PC-9 (cell line): Measurements from ENCODE around the gene SHROOM2. TPM values are rescaled to one million over a fixed set of nuclear protein-coding genes. Genes with fewer than 3 reads are reported as not detected.

Source experiments
- BruUV-seq: library from RNA; stranded (reverse); fragments of 400-500 nt; replicated peaks from 2 replicates; lab custom pipeline; 2021; lab: Mats Ljungman, UMichigan
- CTCF ChIA-PET: fragments of 300-600 bp; sonication (Branson Sonifier 250); formaldehyde crosslinking; loops from one replicate; lab custom pipeline; 2022; ENCODE audit warnings: antibody characterized with exemption; lab: Charles Lee
- POLR2A ChIA-PET: fragments of 300-600 bp; sonication (Branson Sonifier 250); formaldehyde crosslinking; loops from one replicate; lab custom pipeline; 2022; ENCODE audit warnings: antibody characterized with exemption; ENCODE audit not compliant: unreplicated experiment; lab: Charles Lee
- DNase-seq, 2 experiments: peaks; one replicate each; pipeline versions ENCODE4 v3.0.0 to v3.0.0-alpha.2; 2015 to 2022; ENCODE audit warnings: mixed read lengths in 1 of 2
- H2AFZ ChIP-seq: fragments of 200-600 bp; sonication (generic); 2 replicates; pipeline ENCODE4 v1.8.1; 2017; ENCODE audit warnings: antibody characterized with exemption
- H3F3A ChIP-seq: fragments of 200-600 bp; sonication (generic); 2 replicates; pipeline ENCODE4 v1.8.1; 2017; ENCODE audit warnings: antibody characterized with exemption, mild to moderate bottlenecking, low read depth; ENCODE audit not compliant: insufficient read depth
- H3K27ac ChIP-seq: fragments of 200-600 bp; sonication (generic); 2 replicates; pipeline ENCODE4 v1.6.1; 2016; ENCODE audit warnings: mixed run types
- H3K27me3 ChIP-seq: fragments of 200-600 bp; sonication (generic); 2 replicates; pipeline ENCODE4 v1.6.1; 2016; ENCODE audit warnings: low read depth, mixed run types; ENCODE audit not compliant: insufficient read depth
- H3K36me3 ChIP-seq: fragments of 200-600 bp; sonication (generic); 2 replicates; pipeline ENCODE4 v1.6.1; 2016; ENCODE audit warnings: low read depth, mixed run types
- H3K4me1 ChIP-seq: fragments of 200-600 bp; sonication (generic); replicated peaks from 2 replicates; pipeline ENCODE4 v1.6.1; 2016; ENCODE audit warnings: mixed run types; ENCODE audit not compliant: insufficient read depth
- H3K4me2 ChIP-seq: fragments of 200-600 bp; sonication (generic); 2 replicates; pipeline ENCODE4 v1.6.1; 2017; ENCODE audit warnings: mixed run types
- H3K4me3 ChIP-seq: fragments of 200-600 bp; sonication (generic); 2 replicates; pipeline ENCODE4 v1.6.1; 2016; ENCODE audit warnings: mixed run types
- H3K79me2 ChIP-seq: fragments of 200-600 bp; sonication (generic); 2 replicates; pipeline ENCODE4 v1.6.1; 2017; ENCODE audit warnings: low read depth, mixed run types
- H3K9me2 ChIP-seq: fragments of 200-600 bp; sonication (generic); 2 replicates; pipeline ENCODE4 v1.8.1; 2017; ENCODE audit warnings: mild to moderate bottlenecking; ENCODE audit not compliant: insufficient read depth
- H3K9me3 ChIP-seq: fragments of 200-600 bp; sonication (generic); 2 replicates; pipeline ENCODE4 v1.8.1; 2016; ENCODE audit warnings: low read depth; ENCODE audit not compliant: insufficient read depth
- H4K20me1 ChIP-seq: fragments of 200-600 bp; sonication (generic); 2 replicates; pipeline ENCODE4 v1.8.1; 2017; ENCODE audit not compliant: insufficient read depth
- EZH2 ChIP-seq: fragments of 200-600 bp; sonication (generic); IDR thresholded peaks from 2 replicates; pipeline ENCODE4 v1.8.0; 2017; ENCODE audit warnings: antibody characterized with exemption, low read depth
- intact Hi-C: fragments of 100-400 bp; cut with micrococcal nuclease; formaldehyde crosslinking; loops from one replicate; pipeline ENCODE4 v1.10.0; 2022; ENCODE audit not compliant: unreplicated experiment
- total RNA-seq: library from RNA; stranded (reverse); gene quantifications from 2 replicates; pipeline ENCODE4 v1.2.3, GENCODE V29; 2021
- TF ChIP-seq, protein P1 (sequence below): fragments of 200-600 bp; sonication (generic); conservative IDR thresholded peaks from 2 replicates; pipeline ENCODE4 v1.6.1; 2017; ENCODE audit warnings: mixed run types, antibody characterized with exemption, mild to moderate bottlenecking, moderate library complexity

Gene SHROOM2
- total RNA-seq, 1 experiment from 2014 or later, result 0.17 TPM

DNA sequence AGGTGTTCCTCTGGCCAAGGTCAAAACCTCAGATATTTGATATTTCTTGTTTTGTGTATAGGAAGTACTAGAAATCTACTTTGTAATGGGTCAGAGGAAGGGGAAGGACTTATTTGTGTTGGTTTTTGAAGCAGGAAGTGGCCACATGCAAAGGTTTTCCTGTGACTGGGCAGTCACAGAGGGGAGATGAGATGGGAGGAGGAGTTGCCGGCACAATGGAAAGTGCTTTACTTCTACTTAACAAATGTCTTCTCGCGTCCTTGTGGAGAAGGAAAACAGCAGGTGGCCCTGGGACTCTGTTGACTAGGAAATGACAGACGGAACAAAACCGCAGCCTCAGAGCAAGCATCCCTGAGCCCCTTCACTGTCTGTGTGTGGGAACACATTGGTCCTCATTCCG, 46.6 kb downstream of the SHROOM2 start:
- POLR2A ChIA-PET, result no interaction called here
- Histone ChIP-seq H3K4me2 (no peak overlapping the region), H2AFZ (no peak overlapping the region), H3K27me3 (no peaks in the 10 kb centered on the region), H3F3A (peaks cover 5% of the 10 kb centered on the region), H3K9me2 (no peaks in the 10 kb centered on the region), H3K9me3 (no peaks in the 10 kb centered on the region), H3K27ac (no peak overlapping the region), H3K36me3 (no peaks in the 10 kb centered on the region), H4K20me1 (no peaks in the 10 kb centered on the region), H3K4me3 (no peak overlapping the region), H3K79me2 (no peaks in the 10 kb centered on the region), H3K4me1 (peaks cover 8% of the 10 kb centered on the region)
- CTCF ChIA-PET, result no interaction called here
- intact Hi-C loops, result no loop called here
- no peak for TF ChIP-seq EZH2
- TF ChIP-seq, protein P1, sequence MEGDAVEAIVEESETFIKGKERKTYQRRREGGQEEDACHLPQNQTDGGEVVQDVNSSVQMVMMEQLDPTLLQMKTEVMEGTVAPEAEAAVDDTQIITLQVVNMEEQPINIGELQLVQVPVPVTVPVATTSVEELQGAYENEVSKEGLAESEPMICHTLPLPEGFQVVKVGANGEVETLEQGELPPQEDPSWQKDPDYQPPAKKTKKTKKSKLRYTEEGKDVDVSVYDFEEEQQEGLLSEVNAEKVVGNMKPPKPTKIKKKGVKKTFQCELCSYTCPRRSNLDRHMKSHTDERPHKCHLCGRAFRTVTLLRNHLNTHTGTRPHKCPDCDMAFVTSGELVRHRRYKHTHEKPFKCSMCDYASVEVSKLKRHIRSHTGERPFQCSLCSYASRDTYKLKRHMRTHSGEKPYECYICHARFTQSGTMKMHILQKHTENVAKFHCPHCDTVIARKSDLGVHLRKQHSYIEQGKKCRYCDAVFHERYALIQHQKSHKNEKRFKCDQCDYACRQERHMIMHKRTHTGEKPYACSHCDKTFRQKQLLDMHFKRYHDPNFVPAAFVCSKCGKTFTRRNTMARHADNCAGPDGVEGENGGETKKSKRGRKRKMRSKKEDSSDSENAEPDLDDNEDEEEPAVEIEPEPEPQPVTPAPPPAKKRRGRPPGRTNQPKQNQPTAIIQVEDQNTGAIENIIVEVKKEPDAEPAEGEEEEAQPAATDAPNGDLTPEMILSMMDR, result no peak
- DNase-seq, result no peak
- BruUV-seq, result no TSS peak

DNA sequence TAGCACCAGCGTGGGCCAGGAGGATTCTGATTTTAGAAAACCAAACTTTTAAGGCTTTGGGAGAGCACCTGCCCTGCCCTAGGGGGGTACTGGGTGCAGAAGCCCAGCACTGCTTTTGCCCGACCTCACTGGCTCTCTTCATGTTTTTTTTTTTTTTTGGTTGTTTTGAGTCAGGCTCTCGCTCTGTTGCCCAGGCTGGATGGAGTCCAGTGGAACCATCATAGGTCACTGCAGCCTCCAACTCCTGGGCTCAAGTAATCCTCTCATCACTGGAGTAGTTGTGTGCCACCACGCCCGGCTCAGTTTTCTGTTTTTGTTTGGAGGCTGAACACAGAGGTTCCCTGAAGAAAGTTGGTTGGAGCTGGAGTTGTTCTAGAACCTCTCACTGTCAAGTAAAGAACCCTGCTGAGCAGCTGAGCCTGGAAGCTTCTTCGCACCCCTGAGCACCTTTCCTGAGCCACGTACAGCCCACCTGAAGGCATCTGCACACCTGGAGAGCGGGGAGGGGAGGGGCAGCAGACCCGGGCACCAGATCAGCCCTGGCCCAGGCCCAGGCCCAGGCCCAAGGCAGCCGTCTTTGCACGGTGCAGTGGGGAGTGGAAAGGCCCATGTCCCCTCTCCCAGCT, 49.5 kb downstream of the SHROOM2 start:
- Histone ChIP-seq H3K4me2 (no peak overlapping the region), H4K20me1 (no peaks in the 10 kb centered on the region), H3K9me3 (no peaks in the 10 kb centered on the region), H3K27ac (no peak overlapping the region), H3K4me3 (no peak overlapping the region), H2AFZ (no peak overlapping the region), H3F3A (no peaks in the 10 kb centered on the region), H3K79me2 (no peaks in the 10 kb centered on the region), H3K4me1 (no peaks in the 10 kb centered on the region), H3K9me2 (no peaks in the 10 kb centered on the region), H3K36me3 (no peaks in the 10 kb centered on the region), H3K27me3 (no peaks in the 10 kb centered on the region)
- no peak for DNase-seq
- intact Hi-C loops, result no loop called here
- POLR2A ChIA-PET, result no interaction called here
- no TSS peak for BruUV-seq
- no peak for TF ChIP-seq EZH2
- TF ChIP-seq, protein P1, result no peak
- CTCF ChIA-PET, result no interaction called here

DNA sequence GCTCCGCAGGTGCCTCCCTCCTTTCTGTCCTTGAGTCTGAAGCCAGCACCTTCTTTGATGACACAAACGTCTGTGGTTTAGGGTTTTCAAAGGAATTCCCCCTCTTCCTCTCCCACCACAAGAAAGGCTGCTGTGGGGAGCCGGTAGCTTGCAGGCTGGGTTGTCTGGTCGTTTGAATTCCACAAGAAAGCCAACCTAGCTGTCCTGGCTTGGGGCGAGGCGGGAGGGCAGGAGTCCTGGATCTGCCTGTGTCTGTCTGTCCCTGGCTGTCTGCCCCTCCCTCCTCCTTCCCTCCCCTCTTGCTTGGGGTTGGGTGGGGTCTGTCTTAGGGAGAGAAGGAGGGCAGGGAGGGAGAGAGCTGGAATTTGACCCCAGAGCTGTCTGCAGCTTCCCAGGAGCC, 56.3 kb downstream of the SHROOM2 start:
- Histone ChIP-seq H4K20me1 (no peaks in the 10 kb centered on the region), H3F3A (peaks cover 6% of the 10 kb centered on the region; the same call in 1 of the 2 replicates), H3K27me3 (no peaks in the 10 kb centered on the region), H3K4me1 (peaks cover 12% of the 10 kb centered on the region), H3K9me2 (no peaks in the 10 kb centered on the region), H3K36me3 (no peaks in the 10 kb centered on the region), H3K27ac (no peak overlapping the region), H3K4me3 (no peak overlapping the region), H2AFZ (no peak overlapping the region), H3K9me3 (no peaks in the 10 kb centered on the region), H3K79me2 (no peaks in the 10 kb centered on the region), H3K4me2 (no peak overlapping the region)
- TF ChIP-seq, protein P1, result no peak
- no peak for TF ChIP-seq EZH2
- intact Hi-C loops, result no loop called here
- no peak for DNase-seq
- BruUV-seq, result no TSS peak
- POLR2A ChIA-PET, result no interaction called here
- CTCF ChIA-PET, result no interaction called here
